ENCODE data around the gene PLCH2.

Gene PLCH2

DNA sequence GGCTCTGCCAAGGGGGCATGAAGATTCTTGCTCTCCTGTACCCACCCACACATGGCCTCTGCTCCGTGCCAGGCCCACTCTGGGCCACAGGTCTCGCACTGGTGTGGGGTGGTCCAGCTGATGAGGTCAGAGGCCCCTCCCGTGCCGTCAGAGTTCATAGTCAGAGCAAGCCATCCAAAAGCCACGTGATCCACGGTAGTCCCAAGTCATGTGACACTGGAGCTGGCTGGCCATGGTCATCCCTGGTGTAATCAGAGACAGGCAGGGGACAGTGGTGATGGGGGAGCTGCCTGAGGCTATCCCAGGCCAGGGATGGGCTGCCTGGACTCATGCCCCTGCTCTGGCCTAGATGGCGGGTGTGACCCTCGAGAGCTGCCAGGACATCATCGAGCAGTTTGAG, 10.5 kb downstream of the PLCH2 start:
- TF ChIP-seq GATA2 (IDR thresholded peaks at IDR 0.05; ENCODE audit: low read depth, low read length), result no peak
- TF ChIP-seq GATA3 (IDR thresholded peaks at IDR 0.05; ENCODE audit: low read depth, low read length), result no peak

DNA sequence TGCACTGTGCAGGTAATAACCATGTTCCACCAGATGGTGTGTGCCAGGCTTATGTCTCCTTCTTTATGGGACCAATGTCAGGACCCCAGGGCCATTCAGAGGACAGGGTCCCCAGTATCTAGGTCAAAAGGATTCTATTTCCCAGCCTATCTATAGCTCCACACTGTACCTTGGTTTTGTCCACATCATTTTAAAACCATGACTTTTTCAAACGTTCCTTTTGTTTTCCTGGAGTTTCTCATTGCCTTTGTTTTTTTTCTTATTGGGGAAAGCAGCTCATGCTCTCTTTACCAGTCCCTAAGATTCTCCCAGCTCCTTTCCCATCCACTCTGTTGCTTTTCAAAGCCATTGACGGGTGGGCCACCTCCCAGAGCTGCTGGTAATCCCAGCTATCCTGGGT, 12.6 kb downstream of the PLCH2 start:
- no peak for TF ChIP-seq GATA3 (IDR thresholded peaks at IDR 0.05; ENCODE audit: low read depth, low read length)
- no peak for TF ChIP-seq GATA2 (IDR thresholded peaks at IDR 0.05; ENCODE audit: low read depth, low read length)

DNA sequence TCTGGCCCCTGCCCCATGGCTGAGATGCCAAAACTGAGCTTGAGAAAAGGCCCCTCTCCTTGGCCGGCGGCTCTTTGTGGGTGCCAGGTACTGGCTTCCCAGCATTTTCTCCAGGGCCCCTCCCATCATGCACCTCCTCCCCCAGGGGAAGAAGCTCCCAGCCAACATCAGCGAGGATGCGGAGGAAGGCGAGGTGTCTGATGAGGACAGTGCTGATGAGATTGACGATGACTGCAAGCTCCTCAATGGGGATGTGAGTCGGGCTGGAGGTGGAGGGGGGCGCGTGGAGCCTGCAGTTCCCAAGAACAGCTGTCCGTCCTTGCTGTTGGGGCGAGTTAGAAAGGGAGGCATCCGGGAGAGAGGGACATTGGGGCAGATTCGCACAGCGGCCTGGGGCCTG, 13.5 kb downstream of the PLCH2 start:
- no peak for TF ChIP-seq GATA2 (IDR thresholded peaks at IDR 0.05; ENCODE audit: low read depth, low read length)
- TF ChIP-seq GATA3 (IDR thresholded peaks at IDR 0.05; ENCODE audit: low read depth, low read length), result no peak

DNA sequence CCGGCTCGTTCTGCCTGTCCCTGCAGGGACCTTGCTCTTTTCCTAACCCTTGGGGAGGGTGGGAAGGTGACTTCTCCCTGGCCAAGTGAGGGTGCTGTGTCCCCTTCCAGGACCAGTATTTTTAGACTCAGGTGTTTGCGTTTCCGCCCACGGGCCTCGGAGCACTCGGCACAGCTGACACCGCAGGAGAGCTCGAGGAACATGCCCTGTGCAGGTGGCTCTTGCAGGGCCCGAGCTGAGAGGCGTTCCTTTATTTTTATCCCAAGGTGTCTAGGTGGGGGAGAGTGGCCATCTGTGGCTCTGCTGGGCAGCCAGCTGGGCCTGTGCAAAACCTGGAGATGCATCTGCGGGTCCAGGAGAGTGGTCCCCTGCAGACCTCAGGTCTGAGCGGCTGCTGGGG, 16.0 kb downstream of the PLCH2 start:
- TF ChIP-seq GATA2 (IDR thresholded peaks at IDR 0.05; ENCODE audit: low read depth, low read length) (no peak), GATA3 (IDR thresholded peaks at IDR 0.05; ENCODE audit: low read depth, low read length) (no peak)

DNA sequence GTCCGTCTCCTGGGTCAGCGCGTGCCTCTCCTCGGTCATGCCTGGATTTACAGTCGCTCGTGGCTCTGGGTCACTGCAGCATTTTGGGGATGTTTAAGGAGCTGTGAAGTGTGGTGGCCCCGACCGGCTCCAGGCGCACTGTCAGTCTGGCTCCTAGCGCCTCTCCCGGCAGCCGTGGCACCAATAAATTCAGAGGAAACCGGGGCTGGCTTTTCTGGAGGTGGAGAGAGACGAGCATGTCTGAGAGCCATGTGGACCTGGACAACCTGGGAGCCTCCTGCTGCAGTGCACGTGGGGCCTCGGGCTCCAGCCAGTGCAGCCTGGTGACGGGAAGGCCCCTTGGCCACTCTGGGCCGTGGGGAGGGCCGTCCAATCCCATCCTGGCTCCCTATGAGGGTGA, 17.1 kb downstream of the PLCH2 start:
- TF ChIP-seq GATA3 (IDR thresholded peaks at IDR 0.05; ENCODE audit: low read depth, low read length) (no peak), GATA2 (IDR thresholded peaks at IDR 0.05; ENCODE audit: low read depth, low read length) (no peak)

DNA sequence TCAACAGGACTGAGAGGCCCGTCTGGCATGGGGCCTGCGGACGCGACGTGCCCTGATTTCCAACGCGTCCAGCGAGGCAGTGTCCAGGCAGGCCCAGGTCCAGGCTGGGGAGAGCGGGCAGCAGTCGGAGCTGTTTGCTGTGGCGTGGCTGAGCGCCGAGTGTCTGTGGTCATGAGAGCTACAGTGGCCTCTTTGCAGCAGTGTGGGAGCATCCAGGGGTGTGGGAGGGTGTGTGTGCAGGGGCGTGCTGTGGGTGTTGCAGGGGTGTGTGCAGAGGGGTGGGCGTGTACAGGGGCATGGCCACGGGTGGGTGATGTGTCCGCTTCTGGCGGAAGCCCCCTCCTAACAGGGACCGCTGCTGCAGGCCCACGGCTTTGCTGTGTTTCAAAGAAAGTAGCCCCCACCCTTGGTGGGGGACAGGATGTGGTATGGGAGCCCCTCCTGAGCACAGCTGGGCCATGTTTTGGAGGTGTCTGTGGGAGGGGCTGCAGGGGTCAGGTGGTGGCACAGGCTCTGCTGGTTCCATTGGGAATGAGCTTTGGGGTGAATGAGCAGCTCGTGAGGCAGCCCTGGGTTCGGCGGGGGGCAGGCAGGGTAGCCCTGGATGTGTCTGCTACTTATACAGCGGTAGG, 17.7 kb downstream of the PLCH2 start:
- TF ChIP-seq GATA3 (IDR thresholded peaks at IDR 0.05; ENCODE audit: low read depth, low read length), result no peak
- no peak for TF ChIP-seq GATA2 (IDR thresholded peaks at IDR 0.05; ENCODE audit: low read depth, low read length)

DNA sequence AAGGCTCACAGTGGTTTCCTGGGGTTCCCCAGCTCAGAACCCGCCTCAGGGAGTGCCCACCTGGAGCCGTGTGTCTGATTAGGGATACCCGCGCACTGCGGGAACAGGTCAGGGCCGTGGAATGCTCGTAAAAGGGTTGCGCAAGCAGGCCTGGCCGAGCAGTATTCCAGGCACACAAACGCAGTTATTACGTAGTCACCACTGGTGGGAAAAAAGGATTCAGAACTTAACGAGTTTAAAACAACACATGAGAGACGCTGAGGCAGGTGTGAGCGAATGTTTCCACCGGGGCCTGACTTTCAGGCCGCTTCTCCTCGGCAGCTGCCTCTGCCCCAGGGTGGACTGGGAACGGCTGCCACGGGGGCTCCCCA, 18.2 kb downstream of the PLCH2 start:
- TF ChIP-seq GATA2 (IDR thresholded peaks at IDR 0.05; ENCODE audit: low read depth, low read length), result no peak
- no peak for TF ChIP-seq GATA3 (IDR thresholded peaks at IDR 0.05; ENCODE audit: low read depth, low read length)

DNA sequence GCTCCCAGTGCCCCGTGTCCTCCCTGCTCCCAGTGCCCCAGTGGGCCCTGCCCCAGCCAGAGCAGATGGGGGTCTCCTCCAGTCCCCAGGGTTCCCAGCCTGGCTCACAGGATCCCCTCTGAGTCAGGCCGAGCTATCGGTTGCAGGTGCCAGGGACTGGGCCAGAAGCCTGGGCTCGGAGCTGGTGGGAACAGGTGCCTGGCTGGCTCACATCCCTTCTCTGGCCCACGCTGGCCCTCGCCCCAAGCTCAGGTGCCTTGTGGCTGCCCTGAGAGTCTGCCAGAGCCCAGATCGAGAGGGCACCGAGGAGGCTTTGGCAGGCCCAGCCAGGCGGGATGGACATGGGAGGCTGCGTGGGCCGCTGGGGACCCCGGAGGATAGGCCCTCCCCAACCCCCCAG, 18.9 kb downstream of the PLCH2 start:
- no peak for TF ChIP-seq GATA2 (IDR thresholded peaks at IDR 0.05; ENCODE audit: low read depth, low read length)
- no peak for TF ChIP-seq GATA3 (IDR thresholded peaks at IDR 0.05; ENCODE audit: low read depth, low read length)

DNA sequence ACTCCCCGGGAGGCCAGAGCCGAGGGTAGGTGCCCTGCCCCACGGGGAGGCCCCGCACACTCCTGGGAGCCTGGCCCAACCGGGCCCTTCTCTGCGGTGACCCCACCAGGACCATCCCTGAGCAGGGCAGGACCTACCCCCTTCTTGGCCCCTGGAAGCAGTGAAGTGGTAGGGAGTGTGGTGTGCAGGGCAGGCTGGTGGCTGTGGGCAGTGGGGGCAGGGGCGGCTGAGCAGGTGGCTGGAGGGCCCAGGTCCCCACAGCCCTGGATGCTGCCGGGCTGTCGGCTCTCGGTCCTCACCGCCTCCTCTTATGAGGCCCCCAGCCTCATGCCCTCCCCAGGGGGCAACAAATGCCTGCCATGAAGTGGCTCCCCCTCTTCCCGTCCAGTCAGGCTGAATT, 19.5 kb downstream of the PLCH2 start:
- TF ChIP-seq GATA3 (IDR thresholded peaks at IDR 0.05; ENCODE audit: low read depth, low read length), result no peak
- TF ChIP-seq GATA2 (IDR thresholded peaks at IDR 0.05; ENCODE audit: low read depth, low read length), result no peak

DNA sequence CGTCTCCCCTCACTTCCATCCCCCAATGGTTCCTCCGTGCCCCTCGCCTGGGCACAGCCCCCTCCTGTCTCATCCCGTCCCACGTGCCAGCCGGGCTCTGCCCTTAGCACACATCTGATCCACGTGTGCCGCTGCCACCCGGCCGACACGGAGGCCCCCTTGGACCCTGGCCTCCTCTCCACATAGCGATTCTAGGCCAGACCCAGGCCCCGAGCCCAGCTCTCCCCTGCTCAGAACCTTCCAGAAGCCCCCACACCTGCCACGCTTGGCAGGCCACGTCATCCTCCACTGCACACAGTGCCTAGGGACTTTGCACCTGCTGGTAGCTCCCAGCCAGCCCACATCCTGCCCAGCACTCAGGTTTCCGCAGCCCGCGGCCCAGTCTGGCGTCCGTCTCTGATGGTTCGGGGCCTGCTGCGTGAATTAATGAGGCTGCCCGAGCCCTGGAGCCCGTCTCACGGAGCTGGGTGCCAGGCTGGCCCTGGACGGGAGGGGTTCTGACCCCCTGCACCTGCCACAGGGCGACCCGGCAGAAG, 20.1 kb downstream of the PLCH2 start:
- no peak for TF ChIP-seq GATA2 (IDR thresholded peaks at IDR 0.05; ENCODE audit: low read depth, low read length)
- TF ChIP-seq GATA3 (IDR thresholded peaks at IDR 0.05; ENCODE audit: low read depth, low read length), result no peak

DNA sequence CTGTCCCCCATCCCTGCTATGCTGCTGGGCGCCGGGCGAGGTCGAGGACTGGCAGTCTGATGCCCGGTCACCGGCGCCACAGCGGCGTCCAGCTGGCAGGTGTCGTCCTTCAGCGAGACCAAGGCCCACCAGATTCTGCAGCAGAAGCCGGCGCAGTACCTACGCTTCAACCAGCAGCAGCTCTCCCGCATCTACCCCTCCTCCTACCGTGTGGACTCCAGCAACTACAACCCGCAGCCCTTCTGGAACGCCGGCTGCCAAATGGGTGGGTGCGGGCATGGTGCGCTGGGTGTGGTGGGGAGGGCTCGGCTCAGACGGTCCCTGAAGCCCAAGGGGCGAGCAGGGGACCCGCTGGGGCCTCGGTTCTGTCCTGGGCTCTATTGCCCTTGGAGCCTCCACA, 20.7 kb downstream of the PLCH2 start:
- TF ChIP-seq GATA3 (IDR thresholded peaks at IDR 0.05; ENCODE audit: low read depth, low read length) (no peak), GATA2 (IDR thresholded peaks at IDR 0.05; ENCODE audit: low read depth, low read length) (no peak)

DNA sequence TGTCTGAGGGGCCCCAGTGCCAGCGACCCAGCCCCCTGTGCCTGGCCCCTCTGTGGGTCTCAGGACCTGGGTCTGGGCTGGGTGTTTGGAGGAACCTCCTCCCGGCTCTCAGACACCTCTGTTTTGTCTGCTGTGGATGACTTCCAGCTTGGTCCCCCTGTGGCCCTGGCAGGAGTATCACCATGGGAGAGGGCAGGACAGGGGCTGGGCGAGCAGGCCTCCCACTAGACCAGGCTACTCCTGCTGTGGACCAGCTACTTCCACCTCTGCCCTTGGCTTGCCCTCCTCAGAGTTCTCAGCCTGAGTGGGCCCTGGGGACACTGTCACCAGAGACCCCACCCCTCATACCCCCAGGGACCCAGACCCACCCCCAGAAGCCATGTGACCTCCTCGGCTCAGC, 21.8 kb downstream of the PLCH2 start:
- no peak for TF ChIP-seq GATA2 (IDR thresholded peaks at IDR 0.05; ENCODE audit: low read depth, low read length)
- TF ChIP-seq GATA3 (IDR thresholded peaks at IDR 0.05; ENCODE audit: low read depth, low read length), result no peak

DNA sequence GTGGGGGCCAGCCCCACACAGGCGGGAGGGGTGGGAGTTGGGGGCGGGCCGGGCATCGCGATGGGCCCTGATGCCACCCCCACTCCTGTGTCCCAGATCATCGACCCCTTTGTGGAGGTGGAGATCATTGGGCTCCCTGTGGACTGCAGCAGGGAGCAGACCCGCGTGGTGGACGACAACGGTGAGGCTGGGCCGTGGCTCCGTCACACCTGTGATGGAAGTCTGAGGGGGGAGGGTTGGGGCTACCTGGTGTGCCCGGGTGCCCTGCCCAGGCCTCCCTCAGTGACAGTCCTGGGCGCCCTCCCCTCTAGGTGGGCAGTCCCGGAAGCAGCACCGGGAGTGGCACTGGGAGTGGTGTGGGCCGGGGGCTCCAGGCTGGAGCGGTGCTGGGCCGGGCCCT, 22.6 kb downstream of the PLCH2 start:
- no peak for TF ChIP-seq GATA2 (IDR thresholded peaks at IDR 0.05; ENCODE audit: low read depth, low read length)
- no peak for TF ChIP-seq GATA3 (IDR thresholded peaks at IDR 0.05; ENCODE audit: low read depth, low read length)

DNA sequence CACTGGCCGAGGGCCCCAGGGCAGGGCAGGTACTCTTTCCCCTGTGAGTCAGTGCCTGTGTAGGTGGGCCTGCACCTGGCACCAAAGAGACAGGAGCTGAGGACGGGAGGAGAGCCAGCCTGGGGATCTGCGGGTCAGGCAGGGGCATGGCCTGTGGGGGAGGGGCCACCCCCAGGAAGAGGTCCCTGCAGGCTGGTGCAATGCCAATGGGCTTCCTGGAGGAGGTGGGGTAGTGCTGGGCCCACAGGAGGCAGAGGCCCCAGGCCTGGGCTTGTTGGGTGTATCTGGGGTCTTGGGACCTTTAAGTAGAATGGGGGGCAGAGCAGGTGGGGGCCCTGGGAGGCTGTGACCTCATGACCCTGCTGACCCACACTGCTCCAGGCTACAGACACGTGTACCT, 23.2 kb downstream of the PLCH2 start:
- TF ChIP-seq GATA2 (IDR thresholded peaks at IDR 0.05; ENCODE audit: low read depth, low read length) (no peak), GATA3 (IDR thresholded peaks at IDR 0.05; ENCODE audit: low read depth, low read length) (no peak)

DNA sequence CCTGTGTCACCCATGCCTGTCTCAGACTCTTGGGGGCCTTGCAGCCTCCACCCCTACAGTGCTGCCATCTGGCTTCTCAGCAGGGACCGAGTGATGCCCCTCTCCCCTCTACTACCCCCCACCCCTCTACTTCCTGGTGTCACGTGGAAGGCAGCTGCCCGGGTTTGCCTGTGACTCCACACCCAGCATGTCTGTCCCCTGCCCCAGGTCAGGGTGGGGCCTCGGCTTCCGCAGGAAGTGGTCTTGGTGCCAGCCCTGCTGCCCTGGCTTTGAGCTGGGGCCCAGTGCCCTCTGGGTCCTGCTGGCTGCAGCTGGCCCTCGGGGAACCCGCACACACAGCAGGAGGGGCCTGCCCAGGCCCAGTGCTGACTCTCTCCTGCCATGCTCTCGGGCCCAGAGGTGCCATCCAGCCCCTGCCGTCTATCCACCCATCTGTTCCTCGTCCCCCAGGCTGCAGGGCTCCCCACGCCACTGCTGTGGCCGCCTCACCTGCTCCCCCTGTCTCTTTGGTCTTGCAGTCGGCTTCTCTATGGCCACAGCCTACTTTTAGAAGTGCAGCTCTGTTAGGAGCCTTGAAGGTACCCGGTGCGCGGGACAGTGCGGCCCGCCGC, 24.0 kb downstream of the PLCH2 start:
- TF ChIP-seq GATA3 (IDR thresholded peaks at IDR 0.05; ENCODE audit: low read depth, low read length) (no peak), GATA2 (IDR thresholded peaks at IDR 0.05; ENCODE audit: low read depth, low read length) (no peak)

Data from SH-SY5Y (cell line).